Mammary epithelial cell (primary cell): ENCODE data around the gene GCN1.

Source experiments
- CTCF ChIP-seq, 2 donors: IDR thresholded peaks in 1 of 2; conservative IDR thresholded peaks in 1 of 2; 2 replicates each; pipeline ENCODE4 v1.5.1; 2011 to 2012; ENCODE audit warnings: inconsistent platforms in 2 of 2, low read length in 2 of 2, mild to moderate bottlenecking in 2 of 2, control low read depth in 1 of 2, low read depth in 1 of 2; ENCODE audit not compliant: insufficient read depth in 1 of 2; ENCODE audit errors: extremely low read depth in 1 of 2
- EZH2 ChIP-seq: IDR thresholded peaks from 2 replicates; pipeline ENCODE4 v1.6.1; 2012; ENCODE audit warnings: low read length, inconsistent platforms, borderline replicate concordance

GRCh38 chr12:120116441-120116791, 78.1 kb downstream of the GCN1 start, which contains the start of gene RAB35:
- TF ChIP-seq CTCF (conservative IDR thresholded peaks at IDR 0.05 in 1 of 2, IDR thresholded peaks at IDR 0.05 in 1 of 2; ENCODE audit: extremely low read depth in 1 of 2, insufficient read depth in 1 of 2, low read depth in 1 of 2, low read length in 2 of 2) (no peak), EZH2 (no peak)
